GM21717 (cell line): ENCODE results near the gene SNAPC4.

Experiments used
- ATAC-seq: cut with Tn5 transposase; IDR thresholded peaks from one replicate; pipeline ENCODE4 v1.9.1; 2021; ENCODE audit warnings: mild to moderate bottlenecking, moderate library complexity; ENCODE audit not compliant: unreplicated experiment

Gene SNAPC4

DNA sequence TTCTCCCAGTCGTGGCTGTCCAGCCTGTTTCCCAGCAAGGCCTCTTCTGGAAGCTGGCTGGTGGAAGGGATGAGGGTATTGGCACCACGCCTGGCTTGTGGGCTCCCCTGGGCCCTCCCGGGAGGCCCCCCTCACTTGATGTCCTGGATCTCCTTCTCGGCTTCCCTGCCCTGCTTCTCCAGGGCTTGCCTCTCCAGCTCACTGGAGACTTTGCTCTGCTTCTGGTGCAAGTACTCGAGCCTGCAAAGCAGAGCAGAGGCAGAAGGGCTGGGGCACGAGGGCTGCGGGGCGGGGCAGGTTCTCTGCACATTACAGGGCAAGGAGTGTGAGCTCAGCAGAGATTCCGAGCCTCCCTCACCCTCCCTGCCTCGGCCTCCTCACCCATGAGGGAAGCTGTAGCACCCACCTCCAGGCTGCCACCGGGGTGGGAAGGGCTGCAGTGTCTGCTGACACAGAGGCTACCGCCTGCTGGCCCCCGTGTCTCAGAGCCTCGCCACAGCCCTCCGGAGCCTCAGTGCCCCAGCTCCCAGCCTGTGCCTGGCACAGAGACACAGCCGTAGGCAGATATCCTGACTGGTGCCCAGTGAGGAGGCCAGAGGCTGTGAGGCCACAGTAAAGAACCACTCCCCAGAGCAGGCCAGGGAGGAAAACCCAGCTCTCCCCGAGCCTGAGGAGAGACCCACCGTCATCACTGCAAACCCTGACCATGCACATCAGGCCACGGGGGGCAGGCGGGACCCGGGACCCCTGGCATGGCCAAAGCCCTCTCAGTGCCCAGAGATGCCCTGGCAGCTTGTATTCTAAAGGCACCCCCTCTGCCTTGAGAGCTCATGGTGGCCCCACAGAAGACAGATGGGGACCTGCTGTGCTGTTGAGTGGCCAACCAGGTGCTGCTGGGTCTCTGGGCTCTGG, 7.2 kb downstream of the SNAPC4 start:
- no peak for ATAC-seq

DNA sequence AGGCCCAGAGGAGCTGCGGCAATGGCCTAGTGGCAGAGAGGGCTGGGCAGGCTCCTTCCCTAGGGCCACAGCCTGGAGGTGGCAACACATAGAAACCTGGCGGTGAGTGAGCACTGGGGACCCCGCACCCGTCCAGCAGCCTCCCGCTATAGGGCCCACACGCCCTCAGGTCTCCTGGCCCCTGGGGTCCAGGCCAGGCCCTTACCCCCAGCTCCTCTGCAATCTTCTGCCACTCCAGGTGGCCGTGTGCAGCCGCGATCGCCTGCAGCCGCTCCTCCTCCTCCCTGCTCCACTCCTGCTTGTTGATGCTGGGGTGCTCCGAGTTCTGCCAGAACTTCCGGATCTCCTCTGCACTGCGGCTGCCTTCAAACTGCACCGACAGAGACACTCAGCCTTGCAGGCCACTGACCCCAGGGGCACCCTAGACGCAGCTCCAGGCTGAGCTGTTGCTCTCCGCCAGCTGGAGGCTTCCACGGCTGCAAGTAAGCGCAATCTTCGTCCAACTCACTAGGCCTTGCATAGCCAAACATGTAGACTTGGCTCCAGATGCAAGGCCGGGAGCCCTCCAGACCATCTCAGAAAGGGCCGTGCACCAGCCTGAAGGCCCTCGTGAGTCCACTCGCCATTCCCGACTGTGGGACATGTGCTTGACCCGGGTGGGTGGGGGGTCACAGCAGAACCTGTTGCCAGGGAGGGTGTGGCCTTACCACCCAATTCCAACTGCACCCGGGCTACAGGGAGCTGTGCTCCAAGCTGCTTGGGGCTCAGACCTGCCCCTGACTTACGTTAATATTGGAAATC, 8.0 kb downstream of the SNAPC4 start:
- no peak for ATAC-seq

GRCh38 chr9:136389396-136389795, 10.6 kb downstream of the SNAPC4 start:
- no peak for ATAC-seq

- ATAC-seq: no peak
These were observed 12.8 kb downstream of the SNAPC4 start for GRCh38 chr9:136387217-136387616.

GRCh38 chr9:136386018-136386417, 14.0 kb downstream of the SNAPC4 start:
- no peak for ATAC-seq

- ATAC-seq: no peak
These were observed 15.0 kb downstream of the SNAPC4 start for GRCh38 chr9:136385015-136385414.

DNA sequence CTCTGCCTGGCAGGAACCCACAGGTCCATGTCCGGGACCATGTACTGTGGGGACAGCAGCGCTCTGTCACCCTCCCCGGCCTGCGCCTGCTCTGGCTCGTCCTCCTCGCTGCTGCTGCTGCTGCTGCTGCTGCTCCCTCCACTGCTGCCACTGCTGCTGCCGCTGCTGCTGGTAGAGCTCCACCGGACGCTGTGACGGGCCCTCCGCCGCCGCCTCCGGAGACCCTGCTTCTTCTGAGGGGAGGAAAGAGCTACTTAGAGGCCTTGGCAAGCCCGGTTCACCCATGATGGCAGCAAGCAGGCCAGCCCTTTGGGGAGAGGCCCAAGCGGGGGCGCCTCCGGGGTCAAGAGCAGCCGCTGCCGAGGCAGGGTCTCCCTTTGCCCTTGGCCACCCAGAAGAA, 16.5 kb downstream of the SNAPC4 start:
- no peak for ATAC-seq

DNA sequence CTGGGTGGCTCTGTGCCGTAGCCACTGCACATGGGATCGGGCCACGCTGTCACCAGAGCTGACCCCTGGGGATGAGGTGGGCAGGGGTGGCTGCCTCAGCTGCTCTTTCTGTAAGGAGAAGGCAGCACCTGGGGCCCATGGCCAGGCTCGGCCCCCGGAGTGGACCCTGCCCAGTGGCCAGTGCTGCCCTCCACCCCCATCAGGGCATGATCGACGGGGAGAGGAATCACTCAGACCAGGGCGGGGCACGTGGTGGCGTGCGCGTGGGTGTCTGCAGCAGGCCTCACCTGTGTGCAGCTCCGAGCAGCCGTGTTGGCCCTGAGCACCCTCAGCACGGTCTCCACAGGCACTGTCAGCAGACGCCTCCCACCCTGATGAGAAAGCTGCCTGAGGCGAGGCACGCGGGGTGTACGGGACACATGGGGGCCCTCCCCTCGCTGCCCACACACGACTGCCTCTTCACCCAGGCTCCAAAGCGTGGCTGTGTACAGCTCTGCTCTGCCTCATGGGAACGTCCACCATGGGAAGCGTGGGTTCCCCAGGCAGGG, 17.9 kb downstream of the SNAPC4 start:
- no peak for ATAC-seq

DNA sequence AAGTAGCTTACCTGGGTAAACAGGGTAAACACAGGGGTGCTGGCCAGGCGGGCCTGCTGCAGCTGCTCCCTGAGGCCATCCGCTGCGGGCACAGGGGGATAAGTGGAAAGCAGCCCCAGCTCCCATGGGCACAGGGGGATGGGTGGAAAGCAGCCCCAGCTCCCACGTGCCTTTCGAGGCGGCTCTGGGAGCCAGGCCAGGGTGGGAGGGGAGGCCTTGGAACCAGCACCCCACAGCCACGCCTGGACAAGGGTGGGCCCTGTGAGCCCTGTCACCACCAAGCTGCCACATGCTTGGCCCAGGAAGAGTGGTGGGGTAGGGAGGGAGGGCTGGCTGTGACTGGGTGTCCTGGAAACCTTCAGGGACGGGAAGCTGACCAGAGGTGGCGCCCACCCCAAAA, 18.7 kb downstream of the SNAPC4 start:
- ATAC-seq: no peak

GRCh38 chr9:136380381-136380780, 19.6 kb downstream of the SNAPC4 start:
- no peak for ATAC-seq

- no peak for ATAC-seq
These were observed 20.1 kb downstream of the SNAPC4 start for GRCh38 chr9:136379891-136380290.

DNA sequence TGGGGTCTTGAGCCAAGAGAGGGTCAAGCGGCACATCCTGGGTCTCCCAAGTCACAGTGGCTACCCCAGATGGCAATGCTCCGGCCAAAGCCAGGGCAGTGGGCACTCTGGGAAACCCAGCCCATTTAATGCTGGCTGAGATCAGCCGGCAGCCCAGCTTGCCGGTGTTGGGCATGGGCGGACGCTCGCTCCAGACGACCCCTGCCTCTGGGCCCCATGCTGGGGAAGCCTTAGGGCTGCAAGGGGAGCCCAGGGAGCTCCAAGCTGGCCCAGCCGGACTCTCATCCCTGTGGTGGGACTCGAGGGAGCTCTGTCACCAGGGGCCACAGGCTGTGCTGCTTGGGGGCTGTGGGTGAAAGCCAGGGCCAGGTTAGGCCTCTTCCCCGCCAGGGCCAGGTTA, 20.6 kb downstream of the SNAPC4 start:
- ATAC-seq: no peak

- ATAC-seq: no peak
These were observed 21.0 kb downstream of the SNAPC4 start for GRCh38 chr9:136379003-136379287.

- ATAC-seq: no peak
These were observed 21.6 kb downstream of the SNAPC4 start for GRCh38 chr9:136378170-136379002.

DNA sequence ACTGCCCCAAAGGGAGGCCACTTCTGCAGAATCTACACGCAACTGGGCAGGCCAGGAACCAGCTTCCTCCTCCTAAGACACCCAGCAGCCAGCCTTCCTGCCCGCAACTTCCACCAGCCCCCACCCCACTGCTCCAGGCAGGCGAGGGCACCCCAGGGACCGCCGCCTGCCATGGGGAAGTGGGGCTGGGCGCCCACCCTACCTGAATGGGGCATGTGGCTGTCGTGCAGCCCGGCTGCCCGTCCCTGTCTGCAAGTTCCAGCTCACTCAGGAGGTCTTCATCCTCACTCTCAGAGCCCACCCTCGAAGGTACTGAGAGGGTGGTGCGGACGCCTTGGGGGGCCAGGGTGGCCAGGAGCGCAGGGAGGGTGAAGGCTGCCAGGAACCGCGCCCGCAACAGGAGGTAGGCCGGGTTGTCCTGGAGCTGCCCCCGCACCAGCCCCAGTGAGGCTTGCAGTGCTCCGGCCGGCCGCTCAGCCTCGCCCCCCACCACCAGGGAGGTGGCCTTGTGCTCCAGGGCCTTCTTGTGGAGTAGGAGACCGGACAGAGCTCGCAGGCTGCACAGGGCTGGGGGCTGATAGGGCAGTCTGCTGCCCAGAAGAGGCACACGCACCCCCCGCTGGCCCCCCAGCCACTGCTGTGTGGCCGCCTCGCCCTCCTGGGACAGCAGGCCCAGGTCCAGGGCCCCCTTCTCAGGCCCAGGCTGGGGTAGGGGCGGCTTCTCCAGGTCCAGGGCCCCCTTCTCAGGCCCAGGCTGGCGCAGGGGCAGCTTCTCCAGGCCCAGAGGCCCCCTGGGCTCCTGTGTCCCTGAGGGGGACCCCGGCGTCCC, 22.4 kb downstream of the SNAPC4 start:
- no peak for ATAC-seq

- no peak for ATAC-seq
These were observed 23.5 kb downstream of the SNAPC4 start for GRCh38 chr9:136376457-136376856.

- no peak for ATAC-seq
These were observed 24.9 kb downstream of the SNAPC4 start for GRCh38 chr9:136375096-136375495.

DNA sequence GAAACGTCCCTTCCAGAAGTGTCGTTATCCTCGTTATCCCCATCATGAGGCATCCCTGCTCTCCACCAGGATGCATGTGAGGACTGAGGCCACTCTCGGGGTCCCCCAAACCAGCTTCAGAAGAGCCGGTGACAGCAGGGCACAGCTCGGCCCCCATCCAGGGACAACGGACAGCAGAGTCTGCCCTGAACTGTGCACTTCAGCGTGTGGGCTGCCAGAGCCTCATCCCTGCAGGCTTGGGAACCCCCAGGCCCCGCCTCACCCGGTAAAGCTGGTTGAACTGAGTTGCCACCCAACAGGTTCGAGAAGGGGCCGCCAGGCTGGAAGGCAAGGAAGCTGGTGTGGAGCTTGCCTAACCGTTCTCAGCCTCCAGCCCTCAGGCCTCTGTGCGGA, 25.8 kb downstream of the SNAPC4 start:
- no peak for ATAC-seq

GRCh38 chr9:136373300-136374182, 26.4 kb downstream of the SNAPC4 start, which contains the start of gene CARD9:
Gene CARD9, minus strand, starts transcription at chr9:136373669. Its CDS starts 1,591 bp downstream, at chr9:136372078.
- no peak for ATAC-seq
